ENCODE data around the gene L3HYPDH.

Gene L3HYPDH

GRCh38 chr14:59492384-59492783 is 8.2 kb upstream of the L3HYPDH start:
- Histone ChIP-seq H3K79me2 (ENCODE audit: control insufficient read depth, low read length) (0 out of 2 replicates have a peak, but pooled peaks cover 2% of the 10 kb centered on the region), H3K27me3 (ENCODE audit: control insufficient read depth, low read length) (no peaks in the 10 kb centered on the region), H3K4me2 (ENCODE audit: low read length) (no peak overlapping the region), H3F3A (ENCODE audit: control insufficient read depth, insufficient read depth) (no peaks in the 10 kb centered on the region), H3K9me2 (replicated peaks; ENCODE audit: control insufficient read depth, low read length) (no peaks in the 10 kb centered on the region), H3K27ac (ENCODE audit: low read depth, low read length) (no peak overlapping the region), H3K36me3 (ENCODE audit: control insufficient read depth, low read length) (peaks cover 73% of the 10 kb centered on the region), H3K9me3 (ENCODE audit: control insufficient read depth, insufficient read depth, low read length) (no peaks in the 10 kb centered on the region), H3K4me1 (ENCODE audit: control insufficient read depth, low read length) (no peaks in the 10 kb centered on the region), H4K20me1 (ENCODE audit: control insufficient read depth, insufficient read depth, low read depth, low read length) (no peaks in the 10 kb centered on the region), H3K4me3 (ENCODE audit: low read length) (no peak overlapping the region)
- no peak for TF ChIP-seq CTCF (IDR thresholded peaks at IDR 0.05; ENCODE audit: low read depth, low read length, poor library complexity, severe bottlenecking)
- no peak for TF ChIP-seq EZH2phosphoT487 (IDR thresholded peaks at IDR 0.05; ENCODE audit: borderline replicate concordance, low read length)

GRCh38 chr14:59490756-59491155 is 6.5 kb upstream of the L3HYPDH start:
- Histone ChIP-seq H3K4me3 (ENCODE audit: low read length) (no peak overlapping the region), H3K4me1 (ENCODE audit: control insufficient read depth, low read length) (peaks cover 8% of the 10 kb centered on the region), H3K4me2 (ENCODE audit: low read length) (no peak overlapping the region), H3K79me2 (ENCODE audit: control insufficient read depth, low read length) (peaks cover 11% of the 10 kb centered on the region), H3K9me3 (ENCODE audit: control insufficient read depth, insufficient read depth, low read length) (no peaks in the 10 kb centered on the region), H3K27me3 (ENCODE audit: control insufficient read depth, low read length) (no peaks in the 10 kb centered on the region), H4K20me1 (ENCODE audit: control insufficient read depth, insufficient read depth, low read depth, low read length) (no peaks in the 10 kb centered on the region), H3K36me3 (ENCODE audit: control insufficient read depth, low read length) (peaks cover 68% of the 10 kb centered on the region), H3K27ac (ENCODE audit: low read depth, low read length) (no peak overlapping the region), H3F3A (ENCODE audit: control insufficient read depth, insufficient read depth) (no peaks in the 10 kb centered on the region), H3K9me2 (replicated peaks; ENCODE audit: control insufficient read depth, low read length) (no peaks in the 10 kb centered on the region)
- TF ChIP-seq CTCF (IDR thresholded peaks at IDR 0.05; ENCODE audit: low read depth, low read length, poor library complexity, severe bottlenecking) (no peak), EZH2phosphoT487 (IDR thresholded peaks at IDR 0.05; ENCODE audit: borderline replicate concordance, low read length) (no peak)

DNA sequence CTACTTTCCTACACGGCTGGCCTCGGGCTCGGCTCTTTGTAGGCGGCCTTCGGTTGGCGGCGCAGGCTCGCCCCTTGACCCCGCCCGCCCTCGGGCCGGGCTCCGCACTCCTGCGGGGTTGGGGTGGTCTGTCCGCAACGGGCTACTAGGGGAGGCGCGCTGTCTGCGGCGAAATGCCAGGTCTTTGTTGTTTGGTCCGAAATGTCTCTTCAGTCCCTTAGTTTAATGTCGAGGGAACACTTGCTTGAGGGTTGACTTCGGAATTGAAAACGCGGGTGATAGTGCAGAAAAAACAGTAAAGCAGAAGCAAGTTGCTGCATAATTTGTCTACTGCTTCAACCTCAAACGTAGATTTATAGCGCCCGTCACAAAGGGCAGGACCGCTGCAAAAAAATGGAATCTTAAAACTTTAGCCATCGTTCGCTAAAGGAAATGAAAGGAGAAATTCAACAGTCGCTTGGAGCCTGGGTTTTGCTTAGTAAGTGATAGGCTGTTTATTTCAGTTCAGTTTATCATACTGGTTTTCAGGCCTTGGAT is 499 bp upstream of the L3HYPDH start:
- Histone ChIP-seq H3F3A (ENCODE audit: control insufficient read depth, insufficient read depth) (no peaks in the 10 kb centered on the region), H3K79me2 (ENCODE audit: control insufficient read depth, low read length) (peaks cover 59% of the 10 kb centered on the region), H4K20me1 (ENCODE audit: control insufficient read depth, insufficient read depth, low read depth, low read length) (no peaks in the 10 kb centered on the region), H3K9me2 (replicated peaks; ENCODE audit: control insufficient read depth, low read length) (no peaks in the 10 kb centered on the region), H3K27me3 (ENCODE audit: control insufficient read depth, low read length) (no peaks in the 10 kb centered on the region), H3K27ac (ENCODE audit: low read depth, low read length) (peak overlapping the region; percentile 30; the same call in 1 of the 2 replicates), H3K4me2 (ENCODE audit: low read length) (peak overlapping the region; percentile 79), H3K9me3 (ENCODE audit: control insufficient read depth, insufficient read depth, low read length) (no peaks in the 10 kb centered on the region), H3K36me3 (ENCODE audit: control insufficient read depth, low read length) (peaks cover 40% of the 10 kb centered on the region), H3K4me3 (ENCODE audit: low read length) (peak overlapping the region; percentile 83), H3K4me1 (ENCODE audit: control insufficient read depth, low read length) (peaks cover 45% of the 10 kb centered on the region)
- TF ChIP-seq EZH2phosphoT487 (IDR thresholded peaks at IDR 0.05; ENCODE audit: borderline replicate concordance, low read length) = no peak
- TF ChIP-seq CTCF (IDR thresholded peaks at IDR 0.05; ENCODE audit: low read depth, low read length, poor library complexity, severe bottlenecking) = no peak
